ENCODE data around the gene STIM2.

Gene STIM2

GRCh38 chr4:26839534-26839951 is 21.1 kb upstream of the STIM2 start:
- no peaks in the 10 kb centered on the region for H3K27me3 ChIP-seq (ENCODE audit: insufficient read depth, low read length)
- no peaks in the 10 kb centered on the region for H3K79me2 ChIP-seq (ENCODE audit: control insufficient read depth, insufficient read depth, low read length, poor library complexity)
- no peaks in the 10 kb centered on the region for H3K4me1 ChIP-seq (ENCODE audit: control insufficient read depth in 1 of 2, insufficient read depth in 2 of 2, low read length in 2 of 2)
- H3K14ac ChIP-seq (ENCODE audit: low read length), result no peak overlapping the region
- H3K27ac ChIP-seq (ENCODE audit: low read depth, low read length), result no peak overlapping the region
- no peak overlapping the region for H2BK120ac ChIP-seq (ENCODE audit: insufficient read depth, low read length, poor library complexity)
- no peak overlapping the region for H4K91ac ChIP-seq (ENCODE audit: low read depth, low read length)
- no peak overlapping the region for H2AFZ ChIP-seq (ENCODE audit: insufficient read depth, low read length, poor library complexity)
- no peaks in the 10 kb centered on the region for H3K79me1 ChIP-seq (ENCODE audit: low read length)
- no peak overlapping the region for H3K18ac ChIP-seq (ENCODE audit: low read length)
- WGBS (ENCODE audit: extremely low coverage, insufficient coverage, insufficient read length), result no CpG with 5 or more reads among the region's 5 CpGs
- H3K4me2 ChIP-seq (ENCODE audit: low read length), result no peak overlapping the region
- H3K4ac ChIP-seq (ENCODE audit: low read depth, low read length), result no peak overlapping the region
- H3K4me3 ChIP-seq (ENCODE audit: low read depth, low read length), result no peak overlapping the region
- H4K8ac ChIP-seq (ENCODE audit: low read depth, low read length), result no peak overlapping the region
- no peak overlapping the region for H2BK5ac ChIP-seq (ENCODE audit: low read depth, low read length, poor library complexity)
- DNase-seq, result no peak
- H3K36me3 ChIP-seq (ENCODE audit: control insufficient read depth in 1 of 2, insufficient read depth in 2 of 2, low read length in 2 of 2), result no peaks in the 10 kb centered on the region
- no peak overlapping the region for H4K12ac ChIP-seq (ENCODE audit: low read depth, low read length)
- no peak overlapping the region for H2BK12ac ChIP-seq (ENCODE audit: low read length)
- no peak overlapping the region for H3K9ac ChIP-seq (ENCODE audit: low read length)
- H3K23ac ChIP-seq (ENCODE audit: low read length), result no peak overlapping the region
- no peaks in the 10 kb centered on the region for H3K9me3 ChIP-seq (ENCODE audit: insufficient read depth, low read depth, low read length)
- H2AK5ac ChIP-seq (ENCODE audit: low read length), result no peak overlapping the region

GRCh38 chr4:26840786-26841185 is 19.9 kb upstream of the STIM2 start:
- no peak overlapping the region for H2BK12ac ChIP-seq (ENCODE audit: low read length)

GRCh38 chr4:26842911-26843310 is 17.7 kb upstream of the STIM2 start:
- Histone ChIP-seq H2BK12ac (ENCODE audit: low read length) (no peak overlapping the region), H3K9ac (ENCODE audit: low read length) (no peak overlapping the region), H3K4me2 (ENCODE audit: low read length) (no peak overlapping the region), H4K91ac (ENCODE audit: low read depth, low read length) (no peak overlapping the region), H4K12ac (ENCODE audit: low read depth, low read length) (no peak overlapping the region), H2BK120ac (ENCODE audit: insufficient read depth, low read length, poor library complexity) (no peak overlapping the region), H3K4ac (ENCODE audit: low read depth, low read length) (no peak overlapping the region), H2BK5ac (ENCODE audit: low read depth, low read length, poor library complexity) (no peak overlapping the region), H3K4me1 (ENCODE audit: control insufficient read depth in 1 of 2, insufficient read depth in 2 of 2, low read length in 2 of 2) (no peaks in the 10 kb centered on the region), H3K79me2 (ENCODE audit: control insufficient read depth, insufficient read depth, low read length, poor library complexity) (no peaks in the 10 kb centered on the region), H2AFZ (ENCODE audit: insufficient read depth, low read length, poor library complexity) (no peak overlapping the region), H3K14ac (ENCODE audit: low read length) (no peak overlapping the region), H3K27me3 (ENCODE audit: insufficient read depth, low read length) (no peaks in the 10 kb centered on the region), H3K18ac (ENCODE audit: low read length) (no peak overlapping the region), H4K8ac (ENCODE audit: low read depth, low read length) (no peak overlapping the region), H3K23ac (ENCODE audit: low read length) (no peak overlapping the region), H3K79me1 (ENCODE audit: low read length) (no peaks in the 10 kb centered on the region), H3K36me3 (ENCODE audit: control insufficient read depth in 1 of 2, insufficient read depth in 2 of 2, low read length in 2 of 2) (no peaks in the 10 kb centered on the region), H3K27ac (ENCODE audit: low read depth, low read length) (no peak overlapping the region), H2AK5ac (ENCODE audit: low read length) (no peak overlapping the region), H3K9me3 (ENCODE audit: insufficient read depth, low read depth, low read length) (no peaks in the 10 kb centered on the region), H3K4me3 (ENCODE audit: low read depth, low read length) (no peak overlapping the region)
- DNase-seq, result no peak
- WGBS (ENCODE audit: extremely low coverage, insufficient coverage, insufficient read length), result no CpG with 5 or more reads among the region's 2 CpGs

More at GRCh38 chr4:26840786-26841185, 19.9 kb upstream of the STIM2 start:
- no peak overlapping the region for H3K23ac ChIP-seq (ENCODE audit: low read length)
- H3K36me3 ChIP-seq (ENCODE audit: control insufficient read depth in 1 of 2, insufficient read depth in 2 of 2, low read length in 2 of 2), result no peaks in the 10 kb centered on the region
- no peak overlapping the region for H4K8ac ChIP-seq (ENCODE audit: low read depth, low read length)
- DNase-seq, result no peak
- H4K12ac ChIP-seq (ENCODE audit: low read depth, low read length), result no peak overlapping the region
- H3K4me3 ChIP-seq (ENCODE audit: low read depth, low read length), result no peak overlapping the region
- no peak overlapping the region for H2BK120ac ChIP-seq (ENCODE audit: insufficient read depth, low read length, poor library complexity)
- WGBS (ENCODE audit: extremely low coverage, insufficient coverage, insufficient read length), result no CpG with 5 or more reads among the region's 5 CpGs
- no peak overlapping the region for H2AK5ac ChIP-seq (ENCODE audit: low read length)
- H3K4me1 ChIP-seq (ENCODE audit: control insufficient read depth in 1 of 2, insufficient read depth in 2 of 2, low read length in 2 of 2), result no peaks in the 10 kb centered on the region
- H3K4me2 ChIP-seq (ENCODE audit: low read length), result no peak overlapping the region
- H3K79me2 ChIP-seq (ENCODE audit: control insufficient read depth, insufficient read depth, low read length, poor library complexity), result no peaks in the 10 kb centered on the region
- no peak overlapping the region for H2AFZ ChIP-seq (ENCODE audit: insufficient read depth, low read length, poor library complexity)
- no peak overlapping the region for H3K9ac ChIP-seq (ENCODE audit: low read length)
- no peaks in the 10 kb centered on the region for H3K9me3 ChIP-seq (ENCODE audit: insufficient read depth, low read depth, low read length)
- H3K79me1 ChIP-seq (ENCODE audit: low read length), result no peaks in the 10 kb centered on the region
- H3K27ac ChIP-seq (ENCODE audit: low read depth, low read length), result no peak overlapping the region
- H3K27me3 ChIP-seq (ENCODE audit: insufficient read depth, low read length), result no peaks in the 10 kb centered on the region
- no peak overlapping the region for H4K91ac ChIP-seq (ENCODE audit: low read depth, low read length)
- H3K18ac ChIP-seq (ENCODE audit: low read length), result no peak overlapping the region
- H3K4ac ChIP-seq (ENCODE audit: low read depth, low read length), result no peak overlapping the region
- no peak overlapping the region for H2BK5ac ChIP-seq (ENCODE audit: low read depth, low read length, poor library complexity)
- H3K14ac ChIP-seq (ENCODE audit: low read length), result no peak overlapping the region

- H2BK5ac ChIP-seq (ENCODE audit: low read depth, low read length, poor library complexity), result no peak overlapping the region
- WGBS (ENCODE audit: extremely low coverage, insufficient coverage, insufficient read length), result no CpG with 5 or more reads among the region's 1 CpG
Measured at GRCh38 chr4:26850528-26850927, 10.1 kb upstream of the STIM2 start.

More at GRCh38 chr4:26850528-26850927, 10.1 kb upstream of the STIM2 start:
- H2AK5ac ChIP-seq (ENCODE audit: low read length), result no peak overlapping the region
- H4K91ac ChIP-seq (ENCODE audit: low read depth, low read length), result no peak overlapping the region
- no peak overlapping the region for H4K8ac ChIP-seq (ENCODE audit: low read depth, low read length)
- no peak overlapping the region for H3K9ac ChIP-seq (ENCODE audit: low read length)
- H3K27me3 ChIP-seq (ENCODE audit: insufficient read depth, low read length), result no peaks in the 10 kb centered on the region
- H3K14ac ChIP-seq (ENCODE audit: low read length), result no peak overlapping the region
- H3K79me1 ChIP-seq (ENCODE audit: low read length), result no peaks in the 10 kb centered on the region
- no peak overlapping the region for H3K27ac ChIP-seq (ENCODE audit: low read depth, low read length)
- no peaks in the 10 kb centered on the region for H3K79me2 ChIP-seq (ENCODE audit: control insufficient read depth, insufficient read depth, low read length, poor library complexity)
- no peak for DNase-seq
- no peak overlapping the region for H2AFZ ChIP-seq (ENCODE audit: insufficient read depth, low read length, poor library complexity)
- H3K18ac ChIP-seq (ENCODE audit: low read length), result no peak overlapping the region
- no peak overlapping the region for H3K4me2 ChIP-seq (ENCODE audit: low read length)
- H2BK120ac ChIP-seq (ENCODE audit: insufficient read depth, low read length, poor library complexity), result no peak overlapping the region
- no peak overlapping the region for H4K12ac ChIP-seq (ENCODE audit: low read depth, low read length)
- H3K4me1 ChIP-seq (ENCODE audit: control insufficient read depth in 1 of 2, insufficient read depth in 2 of 2, low read length in 2 of 2), result no peaks in the 10 kb centered on the region
- H3K23ac ChIP-seq (ENCODE audit: low read length), result no peak overlapping the region
- no peaks in the 10 kb centered on the region for H3K9me3 ChIP-seq (ENCODE audit: insufficient read depth, low read depth, low read length)
- H3K4ac ChIP-seq (ENCODE audit: low read depth, low read length), result no peak overlapping the region
- no peak overlapping the region for H2BK12ac ChIP-seq (ENCODE audit: low read length)
- no peaks in the 10 kb centered on the region for H3K36me3 ChIP-seq (ENCODE audit: control insufficient read depth in 1 of 2, insufficient read depth in 2 of 2, low read length in 2 of 2)
- no peak overlapping the region for H3K4me3 ChIP-seq (ENCODE audit: low read depth, low read length)
